HepG2 (cell line): Measurements from ENCODE around the gene SCP2. TPM values are rescaled to one million over a fixed set of nuclear protein-coding genes. Genes with fewer than 3 reads are reported as not detected.
A peak's percentile ranks its signal among the peaks of the same experiment; 100 is the strongest.

Experiments
- CHCHD3 ChIP-seq: sonication (generic); formaldehyde crosslinking; IDR thresholded peaks from 2 replicates; pipeline ENCODE4 v1.8.0; 2022; ENCODE audit warnings: mild to moderate bottlenecking, missing genetic modification reagents, moderate library complexity
- FOXO1 ChIP-seq: sonication (generic); formaldehyde crosslinking; IDR thresholded peaks from 2 replicates; pipeline ENCODE4 v1.4.0; 2020; ENCODE audit warnings: missing genetic modification reagents
- GZF1 ChIP-seq: sonication (generic); formaldehyde crosslinking; IDR thresholded peaks from 2 replicates; pipeline ENCODE4 v1.5.1; 2020; ENCODE audit warnings: mild to moderate bottlenecking, missing genetic modification reagents
- HDAC2 ChIP-seq: sonication (generic); formaldehyde crosslinking; IDR thresholded peaks from 2 replicates; pipeline ENCODE4 v1.4.0; 2020; ENCODE audit warnings: missing genetic modification reagents
- HMGA1 ChIP-seq: sonication (generic); formaldehyde crosslinking; conservative IDR thresholded peaks from 2 replicates; pipeline ENCODE4 v1.4.0; 2020; ENCODE audit warnings: missing genetic modification reagents
- ISL2 ChIP-seq: sonication (generic); formaldehyde crosslinking; IDR thresholded peaks from 2 replicates; pipeline ENCODE4 v1.5.0; 2020; ENCODE audit warnings: missing genetic modification reagents
- KDM1A ChIP-seq: IDR thresholded peaks from 2 replicates; pipeline ENCODE4 v1.6.1; 2016; ENCODE audit warnings: missing compliant biosample characterization
- KDM2A ChIP-seq: sonication (generic); formaldehyde crosslinking; IDR thresholded peaks from 2 replicates; pipeline ENCODE4 v1.4.0; 2020; ENCODE audit warnings: low read depth, missing genetic modification reagents, borderline replicate concordance
- KMT2A ChIP-seq: sonication (generic); formaldehyde crosslinking; IDR thresholded peaks from 2 replicates; pipeline ENCODE4 v1.4.0; 2020; ENCODE audit warnings: missing genetic modification reagents
- MED13 ChIP-seq: sonication (generic); formaldehyde crosslinking; IDR thresholded peaks from 2 replicates; pipeline ENCODE4 v1.5.0; 2020; ENCODE audit warnings: missing genetic modification reagents
- MEIS1 ChIP-seq: sonication (generic); formaldehyde crosslinking; IDR thresholded peaks from 2 replicates; pipeline ENCODE4 v1.9.0; 2021; ENCODE audit warnings: mild to moderate bottlenecking, missing genetic modification reagents, moderate library complexity, borderline replicate concordance
- MEIS2 ChIP-seq: sonication (generic); formaldehyde crosslinking; IDR thresholded peaks from 2 replicates; pipeline ENCODE4 v1.9.0; 2021; ENCODE audit warnings: mild to moderate bottlenecking, missing genetic modification reagents
- POLR2AphosphoS5 ChIP-seq: IDR thresholded peaks from 2 replicates; pipeline ENCODE4 v1.6.1; 2012; ENCODE audit warnings: low read depth, low read length
- SCMH1 ChIP-seq: sonication (generic); formaldehyde crosslinking; IDR thresholded peaks from 2 replicates; pipeline ENCODE4 v1.9.0; 2021; ENCODE audit warnings: missing genetic modification reagents, mild to moderate bottlenecking, borderline replicate concordance
- ZC3H13 ChIP-seq: sonication (generic); formaldehyde crosslinking; IDR thresholded peaks from 2 replicates; pipeline ENCODE4 v1.8.1; 2023; ENCODE audit warnings: mild to moderate bottlenecking, missing genetic modification reagents, moderate library complexity
- ZNF124 ChIP-seq: sonication (generic); formaldehyde crosslinking; IDR thresholded peaks from 2 replicates; pipeline ENCODE4 v1.4.0; 2020; ENCODE audit warnings: missing genetic modification reagents
- ZNF616 ChIP-seq: sonication (generic); formaldehyde crosslinking; IDR thresholded peaks from 2 replicates; pipeline ENCODE4 v1.5.0; 2020; ENCODE audit warnings: low read depth, mild to moderate bottlenecking, missing genetic modification reagents
- ZNF660 ChIP-seq: sonication (generic); formaldehyde crosslinking; IDR thresholded peaks from 2 replicates; pipeline ENCODE4 v1.5.1; 2020; ENCODE audit warnings: mild to moderate bottlenecking, low read depth, missing genetic modification reagents, borderline replicate concordance
- polyA plus RNA-seq, 8 experiments: library from polyadenylated mRNA; depleted of rRNA in 3 of 8; stranded (reverse) in 7 of 8; unstranded in 1 of 8; fragments of >200 nt; fragmentation: Illumina TruSeq in 4 of 8; extraction: Trizol in 4 of 8; gene quantifications; 2 replicates each; pipeline versions ENCODE4 v1.2.1 to v1.2.3, GENCODE V29; 2011 to 2016; ENCODE audit warnings: low read depth in 4 of 8, missing spikeins in 1 of 8, mixed read lengths in 1 of 8; ENCODE audit not compliant: insufficient read depth in 1 of 8
- total RNA-seq, 5 experiments: library from RNA; depleted of rRNA; stranded (reverse); fragments of >200 nt; fragmentation: Illumina TruSeq; extraction: Trizol; gene quantifications; 2 replicates each; pipeline ENCODE4 v1.2.3, GENCODE V29; 2016; ENCODE audit warnings: low read depth in 1 of 5
- TF ChIP-seq, protein P1 (sequence below): sonication (generic); formaldehyde crosslinking; IDR thresholded peaks from 2 replicates; pipeline ENCODE4 v1.8.1; 2023; ENCODE audit warnings: mild to moderate bottlenecking, inconsistent platforms, moderate library complexity, missing genetic modification reagents, borderline replicate concordance
- TF ChIP-seq, protein P2 (sequence below): sonication (generic); formaldehyde crosslinking; IDR thresholded peaks from 2 replicates; pipeline ENCODE4 v1.4.0; 2020; ENCODE audit warnings: mild to moderate bottlenecking, missing genetic modification reagents
- TF ChIP-seq, protein P3 (sequence below): sonication (generic); formaldehyde crosslinking; IDR thresholded peaks from 2 replicates; pipeline ENCODE4 v1.4.0; 2020; ENCODE audit warnings: missing genetic modification reagents
- TF ChIP-seq, protein P4 (sequence below): IDR thresholded peaks from 2 replicates; pipeline ENCODE4 v1.6.1; 2012; ENCODE audit warnings: inconsistent platforms
- TF ChIP-seq, protein P5 (sequence below): sonication (generic); formaldehyde crosslinking; IDR thresholded peaks from 2 replicates; pipeline ENCODE4 v1.5.0; 2020; ENCODE audit warnings: mild to moderate bottlenecking, missing genetic modification reagents

The SCP2 gene
- total and polyA plus RNA-seq, 2 of the 13 experiments (the other 11 are each of a cell fraction or from before 2014, with no cell fraction given) = 59.0 to 133 TPM

DNA sequence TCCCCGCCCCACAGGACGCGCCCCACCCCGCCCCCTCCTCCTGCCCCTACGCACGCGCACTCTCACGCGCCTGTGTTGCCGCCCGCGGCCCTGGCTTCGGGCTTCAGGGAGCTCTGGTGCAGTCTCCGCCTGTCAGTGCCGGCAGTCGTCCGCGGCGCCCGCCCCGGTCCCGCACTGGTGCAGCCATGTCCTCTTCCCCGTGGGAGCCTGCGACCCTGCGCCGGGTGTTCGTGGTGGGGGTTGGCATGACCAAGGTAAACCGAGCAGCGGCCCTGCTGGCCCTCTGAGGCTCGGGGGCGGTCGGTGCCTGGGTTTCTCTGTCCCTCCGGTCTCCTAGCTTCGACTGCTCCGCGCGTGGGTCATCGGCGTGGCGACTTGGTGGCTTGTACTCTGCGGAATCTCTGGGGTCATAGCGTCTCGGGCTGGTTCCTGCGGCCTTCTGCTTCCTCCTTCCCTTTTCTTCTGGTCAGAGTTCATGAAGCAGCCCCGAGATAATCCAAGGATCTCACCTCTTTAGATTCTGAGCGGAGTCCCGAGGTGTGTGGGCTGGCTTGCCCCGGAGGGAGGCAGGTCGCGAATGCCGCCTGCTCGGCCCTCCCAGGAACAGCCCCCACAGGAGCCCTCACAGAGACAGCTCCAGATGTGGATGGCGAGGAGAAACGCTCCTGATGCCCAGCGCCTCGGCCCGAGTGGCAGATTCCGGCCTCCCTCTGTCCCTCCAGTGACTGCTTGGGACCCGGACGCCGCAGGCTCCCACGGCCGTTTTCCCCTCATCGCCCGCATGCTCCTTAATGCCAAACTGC lies at the start of gene SCP2 (continued):
- TF ChIP-seq, protein P1, sequence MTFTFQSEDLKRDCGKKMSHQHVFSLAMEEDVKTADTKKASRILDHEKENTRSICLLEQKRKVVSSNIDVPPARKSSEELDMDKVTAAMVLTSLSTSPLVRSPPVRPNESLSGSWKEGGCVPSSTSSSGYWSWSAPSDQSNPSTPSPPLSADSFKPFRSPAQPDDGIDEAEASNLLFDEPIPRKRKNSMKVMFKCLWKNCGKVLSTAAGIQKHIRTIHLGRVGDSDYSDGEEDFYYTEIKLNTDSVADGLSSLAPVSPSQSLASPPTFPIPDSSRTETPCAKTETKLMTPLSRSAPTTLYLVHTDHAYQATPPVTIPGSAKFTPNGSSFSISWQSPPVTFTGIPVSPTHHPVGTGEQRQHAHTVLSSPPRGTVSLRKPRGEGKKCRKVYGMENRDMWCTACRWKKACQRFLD = no peak
- peak; percentile 75; the same call in 1 of the 2 replicates for TF ChIP-seq KMT2A
- TF ChIP-seq MEIS1 (CRISPR knock-in tag) = no peak
- no peak for TF ChIP-seq SCMH1 (CRISPR knock-in tag)
- peak; percentile 65; the same call in 1 of the 2 replicates for TF ChIP-seq ISL2 (CRISPR knock-in tag)
- 0 out of 2 replicates have a peak, but pooled peaks have one; percentile 51 for TF ChIP-seq CHCHD3 (CRISPR knock-in tag)
- TF ChIP-seq ZNF660 = no peak
- TF ChIP-seq ZNF124 (CRISPR knock-in tag) = no peak; the same call in 1 of the 2 replicates
- peak; percentile 77 for TF ChIP-seq POLR2AphosphoS5
- TF ChIP-seq, protein P2, sequence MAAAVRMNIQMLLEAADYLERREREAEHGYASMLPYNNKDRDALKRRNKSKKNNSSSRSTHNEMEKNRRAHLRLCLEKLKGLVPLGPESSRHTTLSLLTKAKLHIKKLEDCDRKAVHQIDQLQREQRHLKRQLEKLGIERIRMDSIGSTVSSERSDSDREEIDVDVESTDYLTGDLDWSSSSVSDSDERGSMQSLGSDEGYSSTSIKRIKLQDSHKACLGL (CRISPR knock-in tag) = peak; percentile 47; the same call in 1 of the 2 replicates
- TF ChIP-seq, protein P3, sequence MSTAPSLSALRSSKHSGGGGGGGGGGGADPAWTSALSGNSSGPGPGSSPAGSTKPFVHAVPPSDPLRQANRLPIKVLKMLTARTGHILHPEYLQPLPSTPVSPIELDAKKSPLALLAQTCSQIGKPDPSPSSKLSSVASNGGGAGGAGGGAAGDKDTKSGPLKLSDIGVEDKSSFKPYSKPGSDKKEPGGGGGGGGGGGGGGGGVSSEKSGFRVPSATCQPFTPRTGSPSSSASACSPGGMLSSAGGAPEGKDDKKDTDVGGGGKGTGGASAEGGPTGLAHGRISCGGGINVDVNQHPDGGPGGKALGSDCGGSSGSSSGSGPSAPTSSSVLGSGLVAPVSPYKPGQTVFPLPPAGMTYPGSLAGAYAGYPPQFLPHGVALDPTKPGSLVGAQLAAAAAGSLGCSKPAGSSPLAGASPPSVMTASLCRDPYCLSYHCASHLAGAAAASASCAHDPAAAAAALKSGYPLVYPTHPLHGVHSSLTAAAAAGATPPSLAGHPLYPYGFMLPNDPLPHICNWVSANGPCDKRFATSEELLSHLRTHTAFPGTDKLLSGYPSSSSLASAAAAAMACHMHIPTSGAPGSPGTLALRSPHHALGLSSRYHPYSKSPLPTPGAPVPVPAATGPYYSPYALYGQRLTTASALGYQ = no peak
- TF ChIP-seq, protein P4, sequence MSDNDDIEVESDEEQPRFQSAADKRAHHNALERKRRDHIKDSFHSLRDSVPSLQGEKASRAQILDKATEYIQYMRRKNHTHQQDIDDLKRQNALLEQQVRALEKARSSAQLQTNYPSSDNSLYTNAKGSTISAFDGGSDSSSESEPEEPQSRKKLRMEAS = peak; percentile 61; the same call in 1 of the 2 replicates
- TF ChIP-seq FOXO1 (CRISPR knock-in tag) = 0 out of 2 replicates have a peak, but pooled peaks have one; percentile 12
- TF ChIP-seq MED13 (CRISPR knock-in tag) = peak; percentile 53; the same call in 1 of the 2 replicates
- peak; percentile 85 for TF ChIP-seq ZNF616 (CRISPR knock-in tag)
- peak; percentile 74; the same call in 1 of the 2 replicates for TF ChIP-seq GZF1
- TF ChIP-seq ZC3H13 (CRISPR knock-in tag) = peak; percentile 58; the same call in 1 of the 2 replicates
- TF ChIP-seq KDM1A (CRISPR knock-in tag) = no peak
- TF ChIP-seq MEIS2 = no peak
- TF ChIP-seq, protein P5, sequence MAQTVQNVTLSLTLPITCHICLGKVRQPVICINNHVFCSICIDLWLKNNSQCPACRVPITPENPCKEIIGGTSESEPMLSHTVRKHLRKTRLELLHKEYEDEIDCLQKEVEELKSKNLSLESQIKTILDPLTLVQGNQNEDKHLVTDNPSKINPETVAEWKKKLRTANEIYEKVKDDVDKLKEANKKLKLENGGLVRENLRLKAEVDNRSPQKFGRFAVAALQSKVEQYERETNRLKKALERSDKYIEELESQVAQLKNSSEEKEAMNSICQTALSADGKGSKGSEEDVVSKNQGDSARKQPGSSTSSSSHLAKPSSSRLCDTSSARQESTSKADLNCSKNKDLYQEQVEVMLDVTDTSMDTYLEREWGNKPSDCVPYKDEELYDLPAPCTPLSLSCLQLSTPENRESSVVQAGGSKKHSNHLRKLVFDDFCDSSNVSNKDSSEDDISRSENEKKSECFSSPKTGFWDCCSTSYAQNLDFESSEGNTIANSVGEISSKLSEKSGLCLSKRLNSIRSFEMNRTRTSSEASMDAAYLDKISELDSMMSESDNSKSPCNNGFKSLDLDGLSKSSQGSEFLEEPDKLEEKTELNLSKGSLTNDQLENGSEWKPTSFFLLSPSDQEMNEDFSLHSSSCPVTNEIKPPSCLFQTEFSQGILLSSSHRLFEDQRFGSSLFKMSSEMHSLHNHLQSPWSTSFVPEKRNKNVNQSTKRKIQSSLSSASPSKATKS = no peak
- no peak; the same call in 1 of the 2 replicates for TF ChIP-seq HDAC2 (CRISPR knock-in tag)
- peak; percentile 30; the same call in 1 of the 2 replicates for TF ChIP-seq KDM2A
- TF ChIP-seq HMGA1 (CRISPR knock-in tag) = no peak
